Neural cell (in vitro differentiated cells): ENCODE data around the gene CAMK2D.

ENCODE experiments used
- EP300 ChIP-seq: fragments of 450-650 bp; conservative IDR thresholded peaks from 2 replicates; pipeline ENCODE4 v1.6.1; 2014; ENCODE audit warnings: antibody characterized with exemption, mild to moderate bottlenecking, moderate library complexity; ENCODE audit not compliant: poor library complexity, severe bottlenecking
- EZH2 ChIP-seq: fragments of 200-600, 300-800 bp; shearing (Covaris generic), sonication (generic); IDR thresholded peaks from 2 replicates; pipeline ENCODE4 v1.6.1; 2014; ENCODE audit warnings: antibody characterized with exemption, low read length, borderline replicate concordance, mild to moderate bottlenecking; ENCODE audit not compliant: insufficient read depth, poor library complexity, severe bottlenecking
- POLR2AphosphoS5 ChIP-seq: IDR thresholded peaks from 2 replicates; pipeline ENCODE4 v1.6.1; 2012
- RAD21 ChIP-seq: fragments of 450-650 bp; conservative IDR thresholded peaks from 2 replicates; pipeline ENCODE4 v1.6.1; 2014; ENCODE audit warnings: antibody characterized with exemption, mild to moderate bottlenecking, moderate library complexity
- TAF1 ChIP-seq: IDR thresholded peaks from 2 replicates; pipeline ENCODE4 v1.6.1; 2012; ENCODE audit warnings: low read depth
- TF ChIP-seq, protein P1 (sequence below): fragments of 450-650 bp; IDR thresholded peaks from 2 replicates; pipeline ENCODE4 v1.5.1; 2014; ENCODE audit warnings: antibody characterized with exemption, mild to moderate bottlenecking, moderate library complexity; ENCODE audit not compliant: poor library complexity, severe bottlenecking

DNA sequence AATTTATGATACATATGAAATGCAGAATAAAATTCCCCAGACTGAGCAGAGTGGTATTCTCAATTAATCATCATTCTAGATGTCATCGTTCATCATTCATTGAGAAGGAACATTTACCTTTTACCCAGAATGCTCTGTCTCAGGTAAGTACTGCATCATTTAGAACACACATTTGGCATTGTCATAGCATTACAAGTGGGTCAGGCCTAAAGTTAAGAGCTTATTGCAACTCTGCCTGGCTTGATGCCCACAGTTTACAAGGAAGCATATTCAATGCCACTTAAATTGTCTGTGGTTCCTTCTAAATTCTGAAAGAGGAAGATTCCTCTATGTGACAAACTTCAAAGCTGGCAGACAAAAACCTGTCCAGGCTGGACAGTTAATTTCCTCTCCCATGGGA, 87.3 kb downstream of the CAMK2D start:
- TF ChIP-seq, protein P1, sequence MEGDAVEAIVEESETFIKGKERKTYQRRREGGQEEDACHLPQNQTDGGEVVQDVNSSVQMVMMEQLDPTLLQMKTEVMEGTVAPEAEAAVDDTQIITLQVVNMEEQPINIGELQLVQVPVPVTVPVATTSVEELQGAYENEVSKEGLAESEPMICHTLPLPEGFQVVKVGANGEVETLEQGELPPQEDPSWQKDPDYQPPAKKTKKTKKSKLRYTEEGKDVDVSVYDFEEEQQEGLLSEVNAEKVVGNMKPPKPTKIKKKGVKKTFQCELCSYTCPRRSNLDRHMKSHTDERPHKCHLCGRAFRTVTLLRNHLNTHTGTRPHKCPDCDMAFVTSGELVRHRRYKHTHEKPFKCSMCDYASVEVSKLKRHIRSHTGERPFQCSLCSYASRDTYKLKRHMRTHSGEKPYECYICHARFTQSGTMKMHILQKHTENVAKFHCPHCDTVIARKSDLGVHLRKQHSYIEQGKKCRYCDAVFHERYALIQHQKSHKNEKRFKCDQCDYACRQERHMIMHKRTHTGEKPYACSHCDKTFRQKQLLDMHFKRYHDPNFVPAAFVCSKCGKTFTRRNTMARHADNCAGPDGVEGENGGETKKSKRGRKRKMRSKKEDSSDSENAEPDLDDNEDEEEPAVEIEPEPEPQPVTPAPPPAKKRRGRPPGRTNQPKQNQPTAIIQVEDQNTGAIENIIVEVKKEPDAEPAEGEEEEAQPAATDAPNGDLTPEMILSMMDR: no peak
- TF ChIP-seq POLR2AphosphoS5 (no peak), EZH2 (no peak), TAF1 (no peak), EP300 (no peak), RAD21 (no peak)
